Endothelial cell of umbilical vein (primary cell): Measurements from ENCODE around the gene SSH3. TPM values are rescaled to one million over a fixed set of nuclear protein-coding genes. Genes with fewer than 3 reads are reported as not detected.

Experiments used
- BruUV-seq: library from RNA; stranded (reverse); fragments of 400-500 nt; replicated peaks from 2 replicates; lab custom pipeline; 2021; lab: Mats Ljungman, UMichigan
- CTCF ChIA-PET: fragments of 300-600, 350-600 bp; sonication (Branson Sonifier 250); formaldehyde crosslinking; loops from one replicate; lab custom pipeline; 2021; ENCODE audit warnings: antibody characterized with exemption, inconsistent platforms; lab: Charles Lee
- POLR2A ChIA-PET: fragments of 300-600, 350-600 bp; sonication (Branson Sonifier 250); formaldehyde crosslinking; loops from one replicate; lab custom pipeline; 2021; ENCODE audit warnings: antibody characterized with exemption, inconsistent platforms; lab: Charles Lee
- DNase-seq: peaks from one replicate; pipeline ENCODE4 v3.0.0-alpha.2; 2011; ENCODE audit warnings: low read depth, low spot score
- FAIRE-seq: peaks from 2 replicates; lab custom pipeline; 2011; peaks lifted over from hg19 to GRCh38; lab: Jason Lieb, UNC
- H2AFZ ChIP-seq: 2 replicates; pipeline ENCODE4 v1.6.0; 2012; ENCODE audit warnings: low read depth, low read length, control low read depth, inconsistent platforms
- H3K27ac ChIP-seq: 2 replicates; pipeline ENCODE4 v1.5.1; 2011; ENCODE audit warnings: low read depth, mild to moderate bottlenecking, control low read depth, low read length, moderate library complexity; ENCODE audit not compliant: insufficient read depth
- H3K27me3 ChIP-seq, 2 experiments: 2 replicates each; pipeline versions ENCODE4 v1.6.0 to v1.6.1; 2011; ENCODE audit warnings: low read length in 2 of 2, mixed read lengths in 1 of 2; ENCODE audit not compliant: control insufficient read depth in 2 of 2, insufficient read depth in 2 of 2
- H3K36me3 ChIP-seq, 2 experiments: 2 replicates in 1 of 2; 3 replicates in 1 of 2; pipeline ENCODE4 v1.5.1; 2011; ENCODE audit warnings: low read length in 2 of 2, mild to moderate bottlenecking in 1 of 2, moderate library complexity in 1 of 2; ENCODE audit not compliant: control insufficient read depth in 2 of 2, insufficient read depth in 2 of 2; ENCODE audit errors: extremely low read depth in 1 of 2
- H3K4me1 ChIP-seq: 3 replicates; pipeline ENCODE4 v1.5.1; 2011; ENCODE audit warnings: mild to moderate bottlenecking, low read length; ENCODE audit not compliant: control insufficient read depth, insufficient read depth; ENCODE audit errors: extremely low read depth
- H3K4me2 ChIP-seq: 2 replicates; pipeline ENCODE4 v1.6.1; 2011; ENCODE audit warnings: low read length, control low read depth, mixed read lengths; ENCODE audit not compliant: insufficient read depth
- H3K4me3 ChIP-seq, 3 experiments: fragments of 200-600 bp in 1 of 3; sonication (generic), shearing (Covaris generic) in 1 of 3; replicated peaks in 1 of 3; 2 replicates each; pipeline ENCODE4 v1.5.1; 2011 to 2016; ENCODE audit warnings: control low read depth in 3 of 3, low read length in 3 of 3, mild to moderate bottlenecking in 2 of 3, inconsistent platforms in 1 of 3, low read depth in 1 of 3, moderate library complexity in 1 of 3; ENCODE audit not compliant: insufficient read depth in 1 of 3
- H3K79me2 ChIP-seq: 2 replicates; pipeline ENCODE4 v1.6.0; 2012; ENCODE audit warnings: low read length, inconsistent platforms; ENCODE audit not compliant: control insufficient read depth, insufficient read depth
- H3K9ac ChIP-seq: replicated peaks from 2 replicates; pipeline ENCODE3; 2011; ENCODE audit warnings: low read length, control low read depth; ENCODE audit not compliant: insufficient read depth; ENCODE audit errors: extremely low read depth
- H3K9me1 ChIP-seq: replicated peaks from 3 replicates; pipeline ENCODE4 v1.6.0; 2011; ENCODE audit warnings: mild to moderate bottlenecking, low read length; ENCODE audit not compliant: control insufficient read depth, insufficient read depth; ENCODE audit errors: extremely low read depth
- H3K9me3 ChIP-seq: replicated peaks from 2 replicates; pipeline ENCODE4 v1.5.1; 2012; ENCODE audit warnings: low read length, inconsistent platforms; ENCODE audit not compliant: control insufficient read depth, insufficient read depth
- H4K20me1 ChIP-seq: replicated peaks from 2 replicates; pipeline ENCODE3; 2011; ENCODE audit warnings: mild to moderate bottlenecking, low read length; ENCODE audit not compliant: control insufficient read depth, insufficient read depth; ENCODE audit errors: extremely low read depth
- EZH2 ChIP-seq: IDR thresholded peaks from 2 replicates; pipeline ENCODE4 v1.6.1; 2012; ENCODE audit warnings: borderline replicate concordance, low read depth, mild to moderate bottlenecking, moderate library complexity, low read length, inconsistent platforms; ENCODE audit not compliant: severe bottlenecking
- JUN ChIP-seq: IDR thresholded peaks from 2 replicates; pipeline ENCODE4 v1.6.1; 2011; ENCODE audit warnings: borderline replicate concordance, low read depth; ENCODE audit not compliant: insufficient read length, insufficient read depth
- MYC ChIP-seq: IDR thresholded peaks from one replicate; pipeline ENCODE4 v1.6.1; 2011; ENCODE audit warnings: mild to moderate bottlenecking, low read depth, low read length
- POLR2A ChIP-seq: IDR thresholded peaks from 2 replicates; pipeline ENCODE4 v1.6.1; 2012; ENCODE audit warnings: low read depth, mild to moderate bottlenecking, control low read depth, low read length
- dilution Hi-C: fragments of 300-500 bp; cut with MboI; formaldehyde crosslinking; loops from one replicate; pipeline ENCODE4 v1.15.0; 2019; ENCODE audit warnings: low sequenced_read_pairs; ENCODE audit not compliant: extremely low pct_ligation_motif_present
- intact Hi-C: fragments of 100-400 bp; cut with micrococcal nuclease; formaldehyde crosslinking; loops from one replicate; pipeline ENCODE4 v1.10.0; 2022
- polyA plus RNA-seq, 4 experiments: library from polyadenylated mRNA; depleted of rRNA in 3 of 4; stranded (reverse) in 3 of 4; unstranded in 1 of 4; fragments of >200 nt; gene quantifications; 2 replicates each; pipeline versions ENCODE4 v1.2.1 to v1.2.3, GENCODE V29; 2011 to 2012; ENCODE audit warnings: missing spikeins in 1 of 4
- total RNA-seq: library from RNA; stranded (reverse); gene quantifications from 2 replicates; pipeline ENCODE4 v1.2.3, GENCODE V29; 2021
- TF ChIP-seq, protein P1 (sequence below): IDR thresholded peaks from 2 replicates; pipeline ENCODE4 v1.6.1; 2011; ENCODE audit not compliant: insufficient read depth, insufficient read length
- TF ChIP-seq, protein P2 (sequence below), 2 donors: IDR thresholded peaks; 1 replicate in 1 of 2; 2 replicates in 1 of 2; pipeline ENCODE4 v1.5.1; 2011; ENCODE audit warnings: low read length in 2 of 2, mild to moderate bottlenecking in 2 of 2, moderate library complexity in 2 of 2, control low read depth in 1 of 2, inconsistent platforms in 1 of 2, low read depth in 1 of 2; ENCODE audit not compliant: insufficient read depth in 1 of 2; ENCODE audit errors: extremely low read depth in 1 of 2

The SSH3 gene
- total and polyA plus RNA-seq, 2 donors (not counting 3 experiments of a cell fraction or from before 2014, with no cell fraction given): 14.3 to 16.5 TPM

DNA sequence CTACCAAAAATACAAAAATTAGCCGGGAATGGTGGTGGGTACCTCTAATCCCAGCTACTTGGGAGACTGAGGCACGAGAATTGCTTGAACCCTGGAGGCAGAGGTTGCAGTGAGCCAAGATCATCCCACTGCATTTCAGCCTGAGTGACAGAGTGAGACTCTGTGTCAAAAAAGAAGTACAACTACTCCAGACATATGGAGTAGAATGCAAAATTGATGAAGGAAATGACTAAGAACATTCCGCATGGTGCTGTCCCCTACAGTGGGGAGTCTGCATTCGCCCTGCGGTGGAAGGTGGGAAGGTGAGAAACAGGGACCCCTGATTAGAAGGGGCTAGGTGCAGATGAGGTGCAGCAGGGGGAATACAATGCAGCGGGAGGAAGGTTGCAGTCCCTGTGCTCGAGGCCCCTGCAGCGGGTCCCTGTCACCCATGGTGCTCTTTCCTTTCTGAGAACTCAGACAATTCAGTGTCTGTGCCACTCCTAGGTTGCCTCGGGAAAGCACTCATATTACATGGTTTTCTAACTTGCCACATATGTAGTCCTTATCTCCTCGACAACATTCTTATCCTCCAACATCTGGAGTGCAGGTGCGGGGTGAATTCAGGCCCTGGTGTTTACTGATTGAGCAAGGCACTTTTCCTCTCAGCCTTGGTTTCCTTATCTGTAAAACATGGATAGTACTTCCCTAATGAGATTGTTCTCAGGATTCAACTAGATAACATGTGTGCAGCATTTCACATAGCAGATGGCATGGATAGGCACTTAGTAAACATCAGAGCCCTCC is 44.8 kb downstream of the SSH3 start:
- dilution Hi-C loops: no loop called here
- Histone ChIP-seq H3K79me2 (peaks cover 4% of the 10 kb centered on the region), H2AFZ (no peak overlapping the region), H3K4me2 (no peak overlapping the region), H3K9me3 (no peaks in the 10 kb centered on the region), H3K27me3 (no peaks in the 10 kb centered on the region), H4K20me1 (no peaks in the 10 kb centered on the region), H3K4me3 (no peak overlapping the region), H3K9ac (no peak overlapping the region), H3K9me1 (no peaks in the 10 kb centered on the region), H3K4me1 (peaks cover 17% of the 10 kb centered on the region), H3K27ac (no peak overlapping the region), H3K36me3 (no peaks in the 10 kb centered on the region)
- TF ChIP-seq JUN (no peak), EZH2 (no peak), POLR2A (no peak)
- TF ChIP-seq, protein P1, sequence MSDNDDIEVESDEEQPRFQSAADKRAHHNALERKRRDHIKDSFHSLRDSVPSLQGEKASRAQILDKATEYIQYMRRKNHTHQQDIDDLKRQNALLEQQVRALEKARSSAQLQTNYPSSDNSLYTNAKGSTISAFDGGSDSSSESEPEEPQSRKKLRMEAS: no peak
- peak; percentile 15 for FAIRE-seq
- intact Hi-C loops: no loop called here
- CTCF ChIA-PET: interaction anchor here (0.6 to 15.0 kb wide), 7 partner anchors 16 to 124 kb away, joined by 3 to 1051 read pairs (median 26); partner anchors contain the start of gene CLCF1
- DNase-seq: no peak
- BruUV-seq: no TSS peak
- POLR2A ChIA-PET: interaction anchor here (0.6 kb wide), 1 partner anchor 24 kb away, joined by 3 read pairs; no protein-coding TSS in a partner anchor

DNA sequence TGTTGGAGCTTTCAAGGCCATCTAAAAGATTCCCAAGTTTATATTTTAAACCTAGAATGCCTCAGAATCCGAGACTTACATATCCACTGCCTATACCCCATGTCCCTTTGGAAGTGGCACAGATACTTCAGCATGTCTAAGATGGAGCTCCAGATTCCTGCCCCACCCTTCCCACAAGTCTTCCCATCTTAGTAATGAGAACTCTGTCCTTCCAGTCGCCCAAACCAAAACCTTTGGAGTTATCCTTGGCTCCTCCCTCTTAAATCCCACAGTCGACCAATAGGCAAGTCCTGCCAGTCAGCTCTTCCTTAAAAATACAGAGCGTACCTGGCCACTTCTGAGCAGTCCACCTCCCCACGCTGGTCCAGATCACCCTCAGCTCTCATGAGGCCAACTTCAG is 45.7 kb downstream of the SSH3 start:
- TF ChIP-seq, protein P2, sequence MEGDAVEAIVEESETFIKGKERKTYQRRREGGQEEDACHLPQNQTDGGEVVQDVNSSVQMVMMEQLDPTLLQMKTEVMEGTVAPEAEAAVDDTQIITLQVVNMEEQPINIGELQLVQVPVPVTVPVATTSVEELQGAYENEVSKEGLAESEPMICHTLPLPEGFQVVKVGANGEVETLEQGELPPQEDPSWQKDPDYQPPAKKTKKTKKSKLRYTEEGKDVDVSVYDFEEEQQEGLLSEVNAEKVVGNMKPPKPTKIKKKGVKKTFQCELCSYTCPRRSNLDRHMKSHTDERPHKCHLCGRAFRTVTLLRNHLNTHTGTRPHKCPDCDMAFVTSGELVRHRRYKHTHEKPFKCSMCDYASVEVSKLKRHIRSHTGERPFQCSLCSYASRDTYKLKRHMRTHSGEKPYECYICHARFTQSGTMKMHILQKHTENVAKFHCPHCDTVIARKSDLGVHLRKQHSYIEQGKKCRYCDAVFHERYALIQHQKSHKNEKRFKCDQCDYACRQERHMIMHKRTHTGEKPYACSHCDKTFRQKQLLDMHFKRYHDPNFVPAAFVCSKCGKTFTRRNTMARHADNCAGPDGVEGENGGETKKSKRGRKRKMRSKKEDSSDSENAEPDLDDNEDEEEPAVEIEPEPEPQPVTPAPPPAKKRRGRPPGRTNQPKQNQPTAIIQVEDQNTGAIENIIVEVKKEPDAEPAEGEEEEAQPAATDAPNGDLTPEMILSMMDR (IDR thresholded peaks at IDR 0.05; ENCODE audit: extremely low read depth in 1 of 2, insufficient read depth in 1 of 2, low read depth in 1 of 2, low read length in 2 of 2): no peak
- TF ChIP-seq POLR2A (peak; percentile 21), MYC (no peak)
- POLR2A ChIA-PET: no interaction called here
- no TSS peak for BruUV-seq
- H2AFZ ChIP-seq: no peak overlapping the region
- H3K9me3 ChIP-seq: no peaks in the 10 kb centered on the region
- H3K27me3 ChIP-seq: no peaks in the 10 kb centered on the region
- intact Hi-C loops: no loop called here
- CTCF ChIA-PET: interaction anchor here (0.6 to 15.0 kb wide), 3 partner anchors 29 to 85 kb away, joined by 3 to 1051 read pairs (median 7); partner anchors contain the start of gene CLCF1
- no peaks in the 10 kb centered on the region for H4K20me1 ChIP-seq
- no peak overlapping the region for H3K4me2 ChIP-seq
- H3K36me3 ChIP-seq: no peaks in the 10 kb centered on the region
- DNase-seq (no peak), FAIRE-seq (no peak)
- no peak overlapping the region for H3K4me3 ChIP-seq
- no peaks in the 10 kb centered on the region for H3K9me1 ChIP-seq
- H3K27ac ChIP-seq: no peak overlapping the region
- peaks cover 21% of the 10 kb centered on the region for H3K4me1 ChIP-seq
- dilution Hi-C loops: no loop called here
- no peak overlapping the region for H3K9ac ChIP-seq
- H3K79me2 ChIP-seq: peaks cover 4% of the 10 kb centered on the region
